Mesodermal cell (in vitro differentiated cells): Measurements from ENCODE around the gene HDAC4.

Experiments used
- H3K27ac ChIP-seq: 2 replicates; pipeline ENCODE4 v1.7.0; 2013; ENCODE audit warnings: mild to moderate bottlenecking, low read depth, low read length, moderate library complexity; ENCODE audit not compliant: severe bottlenecking
- H3K36me3 ChIP-seq: 2 replicates; pipeline ENCODE4 v1.7.1; 2013; ENCODE audit warnings: mild to moderate bottlenecking, low read length, moderate library complexity; ENCODE audit not compliant: control insufficient read depth, insufficient read depth
- H3K4me1 ChIP-seq: one replicate; pipeline ENCODE4 v1.7.1; 2013; ENCODE audit warnings: mild to moderate bottlenecking, low read length; ENCODE audit not compliant: insufficient read depth, control insufficient read depth, poor library complexity, severe bottlenecking
- H3K4me3 ChIP-seq: 2 replicates; pipeline ENCODE4 v1.7.0; 2013; ENCODE audit warnings: low read length, control low read depth, mild to moderate bottlenecking; ENCODE audit not compliant: insufficient read depth, poor library complexity, severe bottlenecking; ENCODE audit errors: extremely low read depth
- H3K9me3 ChIP-seq: 2 replicates; pipeline ENCODE4 v1.7.1; 2013; ENCODE audit warnings: mild to moderate bottlenecking, low read length, moderate library complexity; ENCODE audit not compliant: control insufficient read depth
- WGBS, 2 experiments: methylation state at CpG; one replicate each; pipeline ENCODE4 v1.1.5; 2013; ENCODE audit warnings: missing lambda C conversion rate in 2 of 2; ENCODE audit not compliant: insufficient coverage in 2 of 2; 5-methylcytosine and 5-hydroxymethylcytosine counted together

The HDAC4 gene

DNA sequence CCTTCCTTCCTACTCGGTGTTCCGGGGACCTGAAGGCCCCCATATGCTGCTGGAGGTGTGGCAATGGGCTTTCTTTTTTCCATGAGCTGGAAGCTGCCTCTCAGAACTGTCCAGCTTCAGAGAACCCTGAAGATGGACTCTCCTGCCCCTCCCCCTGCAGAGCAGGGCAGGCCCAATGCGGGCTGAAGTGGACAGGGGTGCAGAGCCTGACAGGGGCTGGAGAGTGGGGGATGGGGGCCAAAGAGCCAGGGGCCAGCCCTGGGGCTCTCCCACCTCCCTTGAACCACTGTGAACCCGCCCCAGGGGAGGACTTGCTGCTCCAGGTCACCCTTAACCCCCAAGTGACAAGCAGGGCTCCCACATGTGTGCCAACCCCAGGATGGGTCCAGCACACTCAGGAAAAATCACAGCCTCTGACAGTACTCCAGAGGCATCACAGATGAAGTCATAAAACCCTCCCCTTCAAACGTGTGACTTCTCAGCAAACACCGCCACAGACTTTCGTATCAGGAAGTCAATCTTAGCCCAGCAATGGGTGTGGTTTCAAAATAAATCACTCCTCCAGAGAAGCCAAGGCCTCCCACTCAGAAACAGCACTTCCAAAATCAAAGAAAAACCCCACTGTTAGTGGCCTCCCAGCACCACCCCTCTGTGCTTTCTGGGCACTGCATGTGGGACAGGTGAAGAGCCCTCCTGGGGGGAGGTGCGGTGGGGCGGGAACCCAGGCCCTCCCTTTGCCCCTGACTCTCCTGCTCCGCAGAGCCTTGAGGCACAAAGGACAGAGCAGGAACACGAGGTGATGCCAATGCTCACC lies 135.8 kb downstream of the HDAC4 start:
- H3K4me3 ChIP-seq: no peak overlapping the region

DNA sequence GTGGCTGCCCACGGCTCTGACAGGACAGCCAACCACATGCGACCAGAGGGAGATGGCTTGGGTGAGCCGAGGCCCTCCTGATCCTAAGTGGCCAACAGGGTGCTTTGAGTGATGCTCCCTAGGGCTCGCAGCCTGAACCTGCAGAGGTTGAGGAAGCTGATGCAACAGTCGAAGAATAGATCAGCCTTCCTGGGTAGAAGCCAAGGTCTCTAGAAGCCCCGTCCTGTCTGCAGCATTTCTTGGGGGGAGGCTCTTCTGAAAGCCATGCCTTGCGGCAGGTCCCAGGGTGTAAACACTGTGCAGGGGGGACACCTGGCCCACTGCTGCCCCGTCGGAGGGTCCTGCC lies 136.4 kb downstream of the HDAC4 start:
- H3K9me3 ChIP-seq: no peaks in the 10 kb centered on the region
- 90 to 92% methylated on average over 7 to 9 of the region's 9 CpGs for WGBS, 2 experiments
- H3K36me3 ChIP-seq: no peaks in the 10 kb centered on the region
- H3K27ac ChIP-seq: no peak overlapping the region
- H3K4me3 ChIP-seq: no peak overlapping the region
- peaks cover 26% of the 10 kb centered on the region for H3K4me1 ChIP-seq

More for the DNA sequence above, 135.8 kb downstream of the HDAC4 start:
- H3K4me1 ChIP-seq: peaks cover 22% of the 10 kb centered on the region
- 66 to 71% methylated on average over 3 to 9 of the region's 11 CpGs for WGBS, 2 experiments
- H3K27ac ChIP-seq: no peak overlapping the region
- H3K36me3 ChIP-seq: no peaks in the 10 kb centered on the region
- H3K9me3 ChIP-seq: no peaks in the 10 kb centered on the region

DNA sequence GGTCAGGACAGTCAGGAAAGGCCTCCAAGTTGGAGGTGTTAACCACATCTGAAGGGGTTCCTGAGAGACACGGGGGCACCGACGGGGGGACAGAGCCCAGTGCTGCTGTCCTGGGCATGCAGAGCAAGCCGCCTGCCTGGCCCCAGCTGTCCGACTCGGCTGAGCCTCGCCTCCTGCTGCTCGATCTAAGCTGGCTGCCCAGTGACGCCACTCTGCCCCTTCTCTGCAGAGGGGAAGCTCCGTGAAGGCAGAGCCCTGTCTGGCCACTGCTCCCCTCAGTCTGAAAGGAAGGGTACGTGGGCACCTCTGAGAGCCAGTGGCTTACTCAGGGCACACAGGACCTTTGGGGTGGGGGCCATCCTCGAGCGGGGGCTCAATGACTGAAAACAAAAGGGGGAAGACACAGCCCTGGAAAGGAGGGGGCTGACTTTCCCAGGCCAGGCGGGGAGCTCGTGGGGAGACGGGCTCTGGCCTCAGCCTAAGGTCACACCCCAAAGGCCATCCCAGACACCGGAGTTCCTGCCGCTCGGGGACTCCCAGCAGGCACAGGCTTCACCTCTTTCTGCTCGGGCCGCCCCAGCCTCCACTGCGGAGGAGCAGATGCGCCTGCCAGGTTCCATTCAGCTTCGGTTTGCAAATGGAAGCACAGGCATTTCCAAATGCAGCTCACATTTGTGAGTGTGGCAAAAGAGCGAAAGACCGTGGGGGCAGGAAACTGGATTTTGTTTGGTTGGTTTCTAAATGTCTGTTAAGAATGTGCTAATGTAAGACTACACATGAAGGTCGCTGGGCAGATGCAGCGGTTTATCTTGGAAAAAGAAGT lies 136.9 kb downstream of the HDAC4 start:
- Histone ChIP-seq H3K9me3 (no peaks in the 10 kb centered on the region), H3K4me3 (no peak overlapping the region), H3K4me1 (peaks cover 28% of the 10 kb centered on the region), H3K36me3 (no peaks in the 10 kb centered on the region), H3K27ac (no peak overlapping the region)
- WGBS, 2 experiments: 84 to 92% methylated on average over 23 to 28 of the region's 28 CpGs

DNA sequence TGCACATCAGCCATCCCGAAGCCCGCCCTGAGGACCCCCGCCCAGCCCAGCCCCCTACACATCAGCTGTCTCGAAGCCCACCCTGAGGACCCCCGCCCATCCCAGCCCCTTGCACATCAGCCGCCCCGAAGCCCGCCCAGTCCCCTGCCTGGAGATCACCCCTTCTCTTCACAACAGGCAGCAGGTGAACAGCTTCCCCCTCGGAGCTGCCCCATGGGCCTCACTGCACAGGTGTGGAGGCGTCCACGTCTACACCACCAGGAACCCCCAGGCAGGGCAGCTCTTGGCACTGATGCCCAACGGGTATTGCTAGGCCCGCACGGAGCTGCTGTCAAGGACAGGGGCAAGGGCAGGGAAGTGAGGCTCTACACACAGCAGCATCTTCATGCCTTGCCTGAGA lies 137.6 kb downstream of the HDAC4 start:
- no peaks in the 10 kb centered on the region for H3K36me3 ChIP-seq
- H3K27ac ChIP-seq: no peak overlapping the region

DNA sequence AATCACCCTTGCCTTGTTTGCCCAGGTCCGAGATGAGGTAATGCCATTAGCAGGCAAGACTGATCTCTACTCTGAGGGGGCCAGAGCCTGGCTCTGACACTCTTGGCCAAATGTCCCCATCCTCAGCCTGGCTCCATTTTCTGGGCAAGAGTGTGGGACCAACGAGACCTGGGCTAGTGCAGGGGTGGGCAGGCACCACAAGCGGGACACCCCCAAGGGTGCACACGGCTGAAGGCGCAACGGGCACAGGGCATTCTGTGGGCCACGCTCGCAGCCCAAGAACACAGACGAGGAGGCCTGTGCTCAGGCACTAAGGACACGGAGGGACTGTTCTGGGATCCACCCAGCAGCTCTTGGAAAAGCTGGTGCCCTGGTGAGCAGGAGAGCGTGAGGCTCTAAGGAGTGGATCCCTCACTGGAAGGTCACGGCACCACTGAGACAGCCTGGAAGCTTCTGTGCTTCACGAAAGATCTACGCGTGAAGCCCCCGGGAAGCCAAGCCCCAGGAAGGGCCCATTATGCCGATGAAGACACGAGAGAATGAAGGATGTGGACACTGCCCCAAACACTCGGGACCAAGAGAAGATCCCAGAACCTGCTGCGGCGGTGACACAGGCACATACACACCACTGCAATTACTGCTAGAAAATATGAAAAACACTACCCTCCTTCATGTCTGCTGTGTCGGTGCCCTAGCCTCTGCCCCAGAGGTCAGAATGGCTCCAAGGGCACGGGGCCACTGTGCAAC lies 138.2 kb downstream of the HDAC4 start:
- H3K9me3 ChIP-seq: peaks cover 3% of the 10 kb centered on the region
- 94 to 95% methylated on average over 21 to 23 of the region's 23 CpGs for WGBS, 2 experiments
- H3K4me3 ChIP-seq: no peak overlapping the region
- no peak overlapping the region for H3K27ac ChIP-seq
- no peaks in the 10 kb centered on the region for H3K36me3 ChIP-seq
- H3K4me1 ChIP-seq: peaks cover 39% of the 10 kb centered on the region

More for the DNA sequence above, 137.6 kb downstream of the HDAC4 start:
- Histone ChIP-seq H3K4me3 (no peak overlapping the region), H3K4me1 (peaks cover 34% of the 10 kb centered on the region), H3K9me3 (peaks cover 3% of the 10 kb centered on the region)
- 91 to 96% methylated on average over 7 to 8 of the region's 14 CpGs for WGBS, 2 experiments

DNA sequence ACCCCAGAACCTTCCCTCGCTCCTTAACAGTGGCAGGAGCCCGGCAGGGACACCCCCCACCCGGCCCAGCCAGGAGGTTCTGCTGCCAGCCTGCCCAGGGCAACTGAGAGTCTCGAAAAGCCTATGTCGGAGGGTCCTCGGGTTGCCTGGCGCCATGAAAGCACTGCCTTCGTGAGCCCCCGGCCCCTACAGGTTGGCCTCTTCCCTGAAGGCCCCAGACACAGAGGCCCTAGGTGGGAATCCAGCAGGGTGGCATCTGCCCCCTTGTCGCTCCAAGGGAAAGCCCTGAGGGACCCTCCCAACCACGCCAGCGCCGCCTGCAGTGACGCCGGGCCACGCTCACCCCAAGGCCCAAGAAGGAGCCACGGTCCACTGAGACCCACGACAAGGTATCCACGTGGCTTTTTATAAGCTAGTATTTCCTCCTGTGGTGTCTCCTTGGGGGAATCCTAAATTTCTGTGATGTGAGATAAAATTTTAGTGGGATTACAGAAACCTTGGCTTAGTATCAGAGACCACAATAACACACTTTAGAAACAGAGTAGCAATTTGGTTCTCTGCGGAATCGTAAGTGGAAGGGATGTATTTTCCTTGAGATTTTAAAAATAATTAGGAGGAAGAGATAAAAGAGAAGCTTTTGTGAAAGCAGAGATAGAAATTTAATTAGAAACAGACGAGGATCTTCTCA lies 138.9 kb downstream of the HDAC4 start:
- Histone ChIP-seq H3K27ac (no peak overlapping the region), H3K36me3 (no peaks in the 10 kb centered on the region)
- 94 to 98% methylated on average over 20 to 21 of the region's 22 CpGs for WGBS, 2 experiments

DNA sequence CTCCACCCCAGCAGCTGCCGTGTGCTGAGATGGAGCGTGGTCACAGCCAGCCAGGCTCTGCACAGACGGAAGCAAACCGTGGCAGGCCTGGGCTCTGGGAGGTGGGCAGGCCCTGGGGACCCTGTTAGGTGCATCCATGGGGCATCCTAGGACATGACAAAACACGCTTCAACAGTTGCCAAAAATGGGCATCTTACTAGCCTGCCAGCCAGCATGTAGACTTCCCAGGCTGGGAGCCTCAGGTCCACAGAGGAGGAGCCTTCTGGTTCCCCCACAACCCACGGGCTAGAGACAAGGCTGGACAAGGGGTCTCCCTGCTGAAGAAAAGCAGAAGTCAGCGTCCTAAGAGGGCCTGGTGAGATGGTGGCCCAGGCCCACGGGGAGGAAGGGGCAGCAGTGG lies 139.5 kb downstream of the HDAC4 start:
- 93 to 100% methylated on average over 5 to 7 of the region's 8 CpGs for WGBS, 2 experiments
- Histone ChIP-seq H3K27ac (no peak overlapping the region), H3K4me3 (no peak overlapping the region), H3K36me3 (no peaks in the 10 kb centered on the region), H3K9me3 (peaks cover 3% of the 10 kb centered on the region), H3K4me1 (peaks cover 48% of the 10 kb centered on the region)

More for the DNA sequence above, 138.9 kb downstream of the HDAC4 start:
- H3K4me1 ChIP-seq: peaks cover 42% of the 10 kb centered on the region
- no peak overlapping the region for H3K4me3 ChIP-seq
- peaks cover 3% of the 10 kb centered on the region for H3K9me3 ChIP-seq

DNA sequence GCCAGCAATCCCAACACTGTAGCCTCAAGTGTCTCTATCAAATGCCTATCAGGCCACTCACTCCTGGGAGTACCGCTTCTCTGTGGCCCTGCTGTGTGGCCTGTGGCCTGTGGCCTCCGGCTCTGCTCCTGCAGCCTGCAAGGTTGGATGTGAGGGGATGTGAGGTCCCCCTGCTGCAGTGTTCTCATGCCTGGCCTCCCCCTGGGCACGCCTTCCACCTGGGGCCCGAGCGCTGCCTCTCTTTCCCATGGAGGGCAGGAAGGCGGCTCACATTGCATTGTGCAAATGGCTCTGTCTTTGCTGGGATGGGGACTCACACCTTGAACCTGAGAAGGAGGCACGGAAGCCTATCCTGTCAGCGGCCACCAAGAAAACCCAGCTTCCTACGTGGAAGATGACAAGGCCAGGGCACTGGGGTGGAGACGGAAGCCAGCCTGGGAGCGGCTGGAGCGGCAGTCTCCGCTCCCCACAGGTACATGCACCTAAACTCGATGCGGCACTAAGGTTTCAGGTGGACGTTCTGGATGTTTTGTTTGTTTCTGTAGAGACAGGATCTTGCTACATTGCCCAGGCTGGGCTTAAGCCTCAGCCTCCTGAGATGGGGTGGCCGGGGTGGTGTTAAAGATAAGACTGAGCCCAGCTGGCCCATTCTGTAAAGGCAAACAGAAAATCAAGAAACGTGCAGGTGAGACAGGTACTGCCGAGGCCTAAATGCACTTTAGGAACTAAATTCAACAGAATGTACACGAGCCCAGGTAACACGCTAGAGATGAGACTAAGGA lies 140.1 kb downstream of the HDAC4 start:
- WGBS, 2 experiments: 92 to 98% methylated on average over 17 to 20 of the region's 21 CpGs
- Histone ChIP-seq H3K36me3 (no peaks in the 10 kb centered on the region), H3K9me3 (peaks cover 3% of the 10 kb centered on the region), H3K4me1 (peaks cover 51% of the 10 kb centered on the region), H3K27ac (no peak overlapping the region), H3K4me3 (no peak overlapping the region)

DNA sequence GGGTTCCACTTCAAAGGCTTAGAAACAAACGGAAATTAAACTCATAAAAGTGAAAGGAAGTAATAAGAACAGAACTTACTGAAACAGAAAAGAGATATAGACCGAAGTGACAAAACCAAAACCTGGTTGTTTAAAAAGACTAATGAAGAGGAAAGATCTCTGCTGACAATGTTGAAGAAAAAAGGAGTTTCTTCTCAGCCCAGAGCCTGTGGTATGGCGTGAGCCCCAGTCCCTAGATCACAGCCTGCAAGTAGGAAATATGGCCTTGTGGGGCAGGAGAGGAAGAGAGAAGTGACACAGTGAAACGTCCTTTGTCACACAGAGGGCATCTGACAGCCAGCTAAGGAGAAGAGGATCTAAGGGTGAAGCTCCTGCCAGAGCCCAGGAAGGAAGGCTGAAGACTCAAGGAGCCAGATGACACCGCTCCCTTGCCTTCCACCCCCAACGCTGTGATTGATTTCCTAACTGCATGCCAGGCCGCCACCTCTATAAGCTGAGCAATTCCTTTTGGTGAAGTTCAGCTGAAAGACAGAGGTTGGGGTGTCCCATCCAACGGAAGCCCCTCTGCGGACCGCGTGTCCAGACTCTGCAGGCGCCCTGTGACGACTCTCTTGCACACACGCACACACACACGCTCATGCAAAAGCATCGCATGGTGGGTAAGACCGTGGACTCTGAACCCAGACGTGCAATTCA lies 141.1 kb downstream of the HDAC4 start:
- WGBS, 2 experiments: 90 to 92% methylated on average over 17 of the region's 18 CpGs
- Histone ChIP-seq H3K4me1 (peaks cover 42% of the 10 kb centered on the region), H3K4me3 (no peak overlapping the region), H3K27ac (peak overlapping the region; percentile 39), H3K36me3 (no peaks in the 10 kb centered on the region), H3K9me3 (peaks cover 3% of the 10 kb centered on the region)
